Stomach (tissue), 9 donors: ENCODE measurements around the gene TTC27. TPM values are rescaled to one million over a fixed set of nuclear protein-coding genes. Genes with fewer than 3 reads are reported as not detected.

Experiments
- DNase-seq, 2 donors: peaks; one replicate each; pipeline versions ENCODE4 v3.0.0 to v3.0.0-alpha.2; 2013 to 2019
- H3K27ac ChIP-seq, 5 donors: fragments of 200-600 bp in 4 of 5; sonication (generic) in 4 of 5; one replicate each; pipeline ENCODE4 v1.5.1; 2013 to 2019; ENCODE audit warnings: mild to moderate bottlenecking in 1 of 5, moderate library complexity in 1 of 5
- H3K27me3 ChIP-seq, 3 donors: fragments of 200-600 bp; sonication (generic); one replicate each; pipeline ENCODE4 v1.5.1; 2017 to 2019; ENCODE audit warnings: mixed run types in 1 of 3
- H3K36me3 ChIP-seq, 4 donors: fragments of 200-600 bp; sonication (generic); 1 replicate in 3 of 4; 2 replicates in 1 of 4; pipeline ENCODE4 v1.5.1; 2016 to 2019
- H3K4me1 ChIP-seq, 4 donors: fragments of 200-600 bp; sonication (generic); one replicate each; pipeline ENCODE4 v1.5.1; 2016 to 2019
- H3K4me3 ChIP-seq, 4 donors: fragments of 200-600 bp; sonication (generic) in 3 of 4; one replicate each; pipeline ENCODE4 v1.5.1; 2016 to 2019; ENCODE audit warnings: mild to moderate bottlenecking in 1 of 4
- H3K9me3 ChIP-seq, 4 donors: fragments of 200-600 bp; sonication (generic); one replicate each; pipeline ENCODE4 v1.5.1; 2016 to 2019
- CTCF ChIP-seq, 7 experiments: fragments of 450-650 bp in 4 of 7; fragments of 200-600 bp in 3 of 7; sonication (generic) in 3 of 7; IDR thresholded peaks; one replicate each; pipeline ENCODE4 v1.5.1; 2016 to 2019; ENCODE audit warnings: antibody characterized with exemption in 7 of 7, control low read depth in 2 of 7, mild to moderate bottlenecking in 1 of 7
- EP300 ChIP-seq: sonication (generic); formaldehyde crosslinking; IDR thresholded peaks from one replicate; pipeline ENCODE4 v1.6.1; 2017; ENCODE audit warnings: antibody characterized with exemption
- POLR2A ChIP-seq, 4 donors: fragments of 450-650 bp; IDR thresholded peaks; one replicate each; pipeline ENCODE4 v1.6.1; 2016; ENCODE audit warnings: antibody characterized with exemption in 4 of 4, control low read depth in 2 of 4, mild to moderate bottlenecking in 1 of 4, moderate library complexity in 1 of 4
- POLR2AphosphoS5 ChIP-seq, 3 donors: sonication (generic); formaldehyde crosslinking; IDR thresholded peaks; one replicate each; pipeline ENCODE4 v1.6.1; 2016; ENCODE audit warnings: antibody characterized with exemption in 3 of 3
- WGBS, 5 donors: extraction: QIAGEN DNeasy Blood & Tissue Kit in 3 of 5; methylation state at CpG; one replicate each; pipeline versions ENCODE4 v1.1.5 to v1.1.7; 2013 to 2018; 5-methylcytosine and 5-hydroxymethylcytosine counted together
- intact Hi-C: fragments of 100-400 bp; cut with DNase I; formaldehyde crosslinking; loops from one replicate; pipeline ENCODE4 v1.15.1; 2023; ENCODE audit warnings: low total_unique reads
- polyA plus RNA-seq, 3 donors: library from polyadenylated mRNA; stranded (reverse); fragments of 200-250 nt; gene quantifications; one replicate each; pipeline ENCODE4 v1.2.3, GENCODE V29; 2013
- total RNA-seq, 5 donors: library from RNA; depleted of rRNA; stranded (reverse); fragments of >200 nt; gene quantifications; one replicate each; pipeline versions ENCODE4 v1.1.0 to v1.2.3, GENCODE V29; 2014 to 2016
- donor health status: healthy with polysubstance abuse.
- donor health status: Bipolar disorder and iron deficiency.
- donor health status: healthy.

Gene TTC27
- total and polyA plus RNA-seq, 8 donors, result 3.8 to 22.2 (median 5.9) TPM

GRCh38 chr2:32824070-32824809 is 196.4 kb downstream of the TTC27 start:
- DNase-seq, result no peak
- Histone ChIP-seq H3K9me3 (peaks cover 0 to 4% (median 2%) of the 10 kb centered on the region in 4 donors), H3K36me3 (peaks cover 0 to 13% (median 5%) of the 10 kb centered on the region in 4 donors), H3K4me1 (peaks cover 0 to 12% (median 4%) of the 10 kb centered on the region in 4 donors), H3K4me3 (no peak overlapping the region), H3K27me3 (no peaks in the 10 kb centered on the region), H3K27ac (no peak overlapping the region)
- intact Hi-C loops, result no loop called here
- WGBS, 5 donors, result 72 to 96% (median 83%) methylated on average over 3 of the region's 3 CpGs
- TF ChIP-seq EP300 (no peak), CTCF (IDR thresholded peaks at IDR 0.05) (no peak), POLR2A (IDR thresholded peaks at IDR 0.05) (no peak), POLR2AphosphoS5 (IDR thresholded peaks at IDR 0.05) (no peak)

GRCh38 chr2:32825291-32825712 is 197.5 kb downstream of the TTC27 start:
- peaks cover 0 to 8% (median 4%) of the 10 kb centered on the region in 4 donors for H3K9me3 ChIP-seq
- H3K27me3 ChIP-seq, result no peaks in the 10 kb centered on the region
- no peak for TF ChIP-seq EP300
- H3K4me3 ChIP-seq, result no peak overlapping the region
- peaks cover 0 to 12% (median 4%) of the 10 kb centered on the region in 4 donors for H3K4me1 ChIP-seq
- 38 to 51% (median 49%) methylated on average over 6 of the region's 6 CpGs for WGBS, 5 donors
- peaks cover 0 to 10% (median under 1%) of the 10 kb centered on the region in 4 donors for H3K36me3 ChIP-seq
- DNase-seq, result peak in 1 of 2 donors; percentile 64
- H3K27ac ChIP-seq, result no peak overlapping the region
- intact Hi-C loops, result no loop called here

- no peak for DNase-seq
- Histone ChIP-seq H3K27ac (no peak overlapping the region), H3K36me3 (no peaks in the 10 kb centered on the region), H3K4me1 (peaks cover 0 to 3% (median under 1%) of the 10 kb centered on the region in 4 donors), H3K9me3 (peaks cover 0 to 8% (median 4%) of the 10 kb centered on the region in 4 donors), H3K27me3 (no peaks in the 10 kb centered on the region), H3K4me3 (no peak overlapping the region)
- intact Hi-C loops, result no loop called here
- TF ChIP-seq EP300 (no peak), CTCF (IDR thresholded peaks at IDR 0.05) (no peak), POLR2A (IDR thresholded peaks at IDR 0.05) (no peak), POLR2AphosphoS5 (IDR thresholded peaks at IDR 0.05) (no peak)
- 78 to 98% (median 90%) methylated on average over 1 of the region's 1 CpG for WGBS, 5 donors
Observed at GRCh38 chr2:32830196-32830595, 202.3 kb downstream of the TTC27 start.

GRCh38 chr2:32832821-32833220 is 205.0 kb downstream of the TTC27 start:
- intact Hi-C loops, result no loop called here
- 67 to 87% (median 73%) methylated on average over 2 of the region's 2 CpGs for WGBS, 5 donors
- H3K9me3 ChIP-seq, result peaks cover 0 to 8% (median 4%) of the 10 kb centered on the region in 4 donors
- TF ChIP-seq POLR2AphosphoS5 (IDR thresholded peaks at IDR 0.05) (no peak), POLR2A (IDR thresholded peaks at IDR 0.05) (no peak), CTCF (IDR thresholded peaks at IDR 0.05) (no peak), EP300 (no peak)
- no peak for DNase-seq
- no peaks in the 10 kb centered on the region for H3K27me3 ChIP-seq
- peaks cover 0 to 12% (median 10%) of the 10 kb centered on the region in 4 donors for H3K4me1 ChIP-seq
- H3K36me3 ChIP-seq, result no peaks in the 10 kb centered on the region
- no peak overlapping the region for H3K4me3 ChIP-seq
- no peak overlapping the region for H3K27ac ChIP-seq

- no peaks in the 10 kb centered on the region for H3K27me3 ChIP-seq
- peaks cover 0 to 12% (median 10%) of the 10 kb centered on the region in 4 donors for H3K4me1 ChIP-seq
- H3K27ac ChIP-seq, result no peak overlapping the region
- intact Hi-C loops, result no loop called here
- WGBS, 5 donors, result 25 to 58% (median 40%) methylated on average over 2 of the region's 2 CpGs
- no peak for TF ChIP-seq POLR2A (IDR thresholded peaks at IDR 0.05)
- TF ChIP-seq CTCF (IDR thresholded peaks at IDR 0.05), result no peak
- no peak for TF ChIP-seq POLR2AphosphoS5 (IDR thresholded peaks at IDR 0.05)
- TF ChIP-seq EP300, result no peak
- no peak overlapping the region for H3K4me3 ChIP-seq
- no peak for DNase-seq
- no peaks in the 10 kb centered on the region for H3K36me3 ChIP-seq
- peaks cover 0 to 8% (median 4%) of the 10 kb centered on the region in 4 donors for H3K9me3 ChIP-seq
Observed at GRCh38 chr2:32833709-32834108, 205.9 kb downstream of the TTC27 start.
